Stomach (tissue), 9 donors: ENCODE measurements around the gene HMG20A. TPM values are rescaled to one million over a fixed set of nuclear protein-coding genes. Genes with fewer than 3 reads are reported as not detected.
"Not testable (repeated sequence)": the region's sequence is repeated elsewhere in the genome, so short reads cannot be mapped to it uniquely, and the experiment has no call there.

ENCODE experiments used
- DNase-seq, 2 donors: peaks; one replicate each; pipeline versions ENCODE4 v3.0.0 to v3.0.0-alpha.2; 2013 to 2019
- H3K27ac ChIP-seq, 5 donors: fragments of 200-600 bp in 4 of 5; sonication (generic) in 4 of 5; one replicate each; pipeline ENCODE4 v1.5.1; 2013 to 2019; ENCODE audit warnings: mild to moderate bottlenecking in 1 of 5, moderate library complexity in 1 of 5
- H3K27me3 ChIP-seq, 3 donors: fragments of 200-600 bp; sonication (generic); one replicate each; pipeline ENCODE4 v1.5.1; 2017 to 2019; ENCODE audit warnings: mixed run types in 1 of 3
- H3K36me3 ChIP-seq, 4 donors: fragments of 200-600 bp; sonication (generic); 1 replicate in 3 of 4; 2 replicates in 1 of 4; pipeline ENCODE4 v1.5.1; 2016 to 2019
- H3K4me1 ChIP-seq, 4 donors: fragments of 200-600 bp; sonication (generic); one replicate each; pipeline ENCODE4 v1.5.1; 2016 to 2019
- H3K4me3 ChIP-seq, 4 donors: fragments of 200-600 bp; sonication (generic) in 3 of 4; one replicate each; pipeline ENCODE4 v1.5.1; 2016 to 2019; ENCODE audit warnings: mild to moderate bottlenecking in 1 of 4
- H3K9me3 ChIP-seq, 4 donors: fragments of 200-600 bp; sonication (generic); one replicate each; pipeline ENCODE4 v1.5.1; 2016 to 2019
- EP300 ChIP-seq: sonication (generic); formaldehyde crosslinking; IDR thresholded peaks from one replicate; pipeline ENCODE4 v1.6.1; 2017; ENCODE audit warnings: antibody characterized with exemption
- POLR2A ChIP-seq, 4 donors: fragments of 450-650 bp; IDR thresholded peaks; one replicate each; pipeline ENCODE4 v1.6.1; 2016; ENCODE audit warnings: antibody characterized with exemption in 4 of 4, control low read depth in 2 of 4, mild to moderate bottlenecking in 1 of 4, moderate library complexity in 1 of 4
- POLR2AphosphoS5 ChIP-seq, 3 donors: sonication (generic); formaldehyde crosslinking; IDR thresholded peaks; one replicate each; pipeline ENCODE4 v1.6.1; 2016; ENCODE audit warnings: antibody characterized with exemption in 3 of 3
- WGBS, 5 donors: extraction: QIAGEN DNeasy Blood & Tissue Kit in 3 of 5; methylation state at CpG; one replicate each; pipeline versions ENCODE4 v1.1.5 to v1.1.7; 2013 to 2018; 5-methylcytosine and 5-hydroxymethylcytosine counted together
- intact Hi-C: fragments of 100-400 bp; cut with DNase I; formaldehyde crosslinking; loops from one replicate; pipeline ENCODE4 v1.15.1; 2023; ENCODE audit warnings: low total_unique reads
- polyA plus RNA-seq, 3 donors: library from polyadenylated mRNA; stranded (reverse); fragments of 200-250 nt; gene quantifications; one replicate each; pipeline ENCODE4 v1.2.3, GENCODE V29; 2013
- total RNA-seq, 5 donors: library from RNA; depleted of rRNA; stranded (reverse); fragments of >200 nt; gene quantifications; one replicate each; pipeline versions ENCODE4 v1.1.0 to v1.2.3, GENCODE V29; 2014 to 2016
- TF ChIP-seq, protein P1 (sequence below), 7 experiments: fragments of 450-650 bp in 4 of 7; fragments of 200-600 bp in 3 of 7; sonication (generic) in 3 of 7; IDR thresholded peaks; one replicate each; pipeline ENCODE4 v1.5.1; 2016 to 2019; ENCODE audit warnings: antibody characterized with exemption in 7 of 7, control low read depth in 2 of 7, mild to moderate bottlenecking in 1 of 7
- donor health status: healthy with polysubstance abuse.
- donor health status: Bipolar disorder and iron deficiency.
- donor health status: healthy.

HMG20A gene
- total and polyA plus RNA-seq, 8 donors = 8.1 to 51.8 (median 22.6) TPM

GRCh38 chr15:77409259-77410156 is 11.2 kb upstream of the HMG20A start:
- Histone ChIP-seq H3K27me3 (no peaks in the 10 kb centered on the region), H3K9me3 (no peaks in the 10 kb centered on the region), H3K36me3 (no peaks in the 10 kb centered on the region), H3K4me1 (peaks cover 7 to 53% (median 23%) of the 10 kb centered on the region in 4 donors), H3K27ac (no peak overlapping the region), H3K4me3 (no peak overlapping the region)
- intact Hi-C loops = no loop called here
- DNase-seq = peak in 1 of 2 donors; percentile 66
- TF ChIP-seq, protein P1, sequence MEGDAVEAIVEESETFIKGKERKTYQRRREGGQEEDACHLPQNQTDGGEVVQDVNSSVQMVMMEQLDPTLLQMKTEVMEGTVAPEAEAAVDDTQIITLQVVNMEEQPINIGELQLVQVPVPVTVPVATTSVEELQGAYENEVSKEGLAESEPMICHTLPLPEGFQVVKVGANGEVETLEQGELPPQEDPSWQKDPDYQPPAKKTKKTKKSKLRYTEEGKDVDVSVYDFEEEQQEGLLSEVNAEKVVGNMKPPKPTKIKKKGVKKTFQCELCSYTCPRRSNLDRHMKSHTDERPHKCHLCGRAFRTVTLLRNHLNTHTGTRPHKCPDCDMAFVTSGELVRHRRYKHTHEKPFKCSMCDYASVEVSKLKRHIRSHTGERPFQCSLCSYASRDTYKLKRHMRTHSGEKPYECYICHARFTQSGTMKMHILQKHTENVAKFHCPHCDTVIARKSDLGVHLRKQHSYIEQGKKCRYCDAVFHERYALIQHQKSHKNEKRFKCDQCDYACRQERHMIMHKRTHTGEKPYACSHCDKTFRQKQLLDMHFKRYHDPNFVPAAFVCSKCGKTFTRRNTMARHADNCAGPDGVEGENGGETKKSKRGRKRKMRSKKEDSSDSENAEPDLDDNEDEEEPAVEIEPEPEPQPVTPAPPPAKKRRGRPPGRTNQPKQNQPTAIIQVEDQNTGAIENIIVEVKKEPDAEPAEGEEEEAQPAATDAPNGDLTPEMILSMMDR (IDR thresholded peaks at IDR 0.05) = no peak
- TF ChIP-seq EP300 (no peak), POLR2A (IDR thresholded peaks at IDR 0.05) (no peak), POLR2AphosphoS5 (IDR thresholded peaks at IDR 0.05) (no peak)
- WGBS, 5 donors = 71 to 76% (median 71%) methylated on average over 4 of the region's 4 CpGs

- H3K9me3 ChIP-seq, DNase-seq, H3K4me3 ChIP-seq, H3K27me3 ChIP-seq, H3K27ac ChIP-seq, H3K36me3 ChIP-seq, intact Hi-C loops: not testable (repeated sequence)
- whole genome bisulfite sequencing, 5 donors = 93 to 99% (median 94%) methylated on average over 7 of the region's 7 CpGs
- peaks cover 7 to 53% (median 23%) of the 10 kb centered on the region in 4 donors for H3K4me1 ChIP-seq
Observed at GRCh38 chr15:77410157-77410500, 10.6 kb upstream of the HMG20A start.

GRCh38 chr15:77410701-77411618 is 9.7 kb upstream of the HMG20A start:
- intact Hi-C loops = no loop called here
- no peak overlapping the region for H3K27ac ChIP-seq

DNA sequence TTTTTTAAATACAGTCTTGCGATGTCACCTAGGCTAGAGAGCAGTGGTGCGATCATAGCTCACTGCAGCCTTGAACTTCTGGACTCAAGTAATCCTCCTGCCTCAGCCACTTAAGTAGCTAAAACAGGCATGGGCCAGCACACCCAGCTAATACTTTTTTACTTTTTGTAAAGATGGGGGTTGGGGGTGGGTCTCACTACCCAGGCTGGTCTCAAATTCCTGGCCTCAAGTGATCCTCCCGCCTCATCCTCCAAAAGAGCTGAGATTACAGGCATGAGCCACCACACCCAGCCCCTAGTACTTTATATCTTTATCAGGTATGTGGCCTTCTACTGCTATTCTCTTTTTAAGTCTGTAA is 9.1 kb upstream of the HMG20A start:
- Histone ChIP-seq H3K36me3 (no peaks in the 10 kb centered on the region), H3K4me1 (peaks cover 7 to 60% (median 26%) of the 10 kb centered on the region in 4 donors), H3K4me3 (no peak overlapping the region), H3K9me3 (no peaks in the 10 kb centered on the region), H3K27me3 (no peaks in the 10 kb centered on the region), H3K27ac (no peak overlapping the region)
- intact Hi-C loops = no loop called here
- WGBS, 5 donors = 82 to 97% (median 92%) methylated on average over 3 of the region's 3 CpGs
- TF ChIP-seq EP300 (no peak), POLR2AphosphoS5 (IDR thresholded peaks at IDR 0.05) (no peak), POLR2A (IDR thresholded peaks at IDR 0.05) (no peak)
- TF ChIP-seq, protein P1 (IDR thresholded peaks at IDR 0.05) = no peak
- DNase-seq = no peak

More at GRCh38 chr15:77410701-77411618, 9.7 kb upstream of the HMG20A start:
- Histone ChIP-seq H3K36me3 (no peaks in the 10 kb centered on the region), H3K27me3 (no peaks in the 10 kb centered on the region), H3K9me3 (no peaks in the 10 kb centered on the region), H3K4me1 (peaks cover 7 to 60% (median 23%) of the 10 kb centered on the region in 4 donors), H3K4me3 (no peak overlapping the region)
- WGBS, 5 donors = 42 to 67% (median 55%) methylated on average over 7 of the region's 7 CpGs
- TF ChIP-seq POLR2AphosphoS5 (IDR thresholded peaks at IDR 0.05) (no peak), EP300 (no peak), POLR2A (IDR thresholded peaks at IDR 0.05) (no peak)
- TF ChIP-seq, protein P1 (IDR thresholded peaks at IDR 0.05) = no peak
- DNase-seq = peak in 1 of 2 donors; percentile 53
